ENCODE measurements around the gene PHF3.

PHF3 gene

DNA sequence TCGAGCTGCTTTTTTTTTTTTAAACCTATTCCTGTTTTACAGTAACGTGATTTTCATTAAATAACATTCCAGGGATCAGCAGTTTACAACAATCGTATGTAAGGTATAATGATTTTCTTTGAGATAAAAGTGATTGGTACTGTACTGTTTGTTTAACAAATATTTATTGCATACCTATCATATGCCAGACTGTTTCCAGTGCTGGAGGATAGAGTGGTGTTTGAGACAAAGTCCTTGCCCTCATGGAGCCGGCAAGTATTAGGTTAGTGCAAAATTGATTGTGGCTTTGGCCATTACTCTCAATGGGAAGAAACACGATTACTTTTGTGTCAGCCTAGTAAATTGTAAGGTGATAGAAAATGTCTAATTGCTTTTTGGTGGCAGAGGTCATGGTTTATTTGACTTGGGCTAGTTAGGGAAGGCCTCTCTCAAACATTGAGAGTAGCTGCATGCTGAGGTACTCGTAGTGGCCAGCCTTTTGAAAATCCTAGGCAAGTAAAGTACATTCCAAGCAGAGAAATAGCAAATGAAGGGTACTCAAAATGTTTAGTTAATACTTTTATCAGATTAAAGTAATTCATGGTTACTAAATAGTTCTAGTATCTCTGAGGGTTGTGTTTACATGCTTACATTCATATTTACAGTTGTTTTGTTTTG is 35.6 kb downstream of the PHF3 start:
- no peak for TF ChIP-seq EZH2phosphoT487 (IDR thresholded peaks at IDR 0.05; ENCODE audit: borderline replicate concordance)
- TF ChIP-seq, protein P1, sequence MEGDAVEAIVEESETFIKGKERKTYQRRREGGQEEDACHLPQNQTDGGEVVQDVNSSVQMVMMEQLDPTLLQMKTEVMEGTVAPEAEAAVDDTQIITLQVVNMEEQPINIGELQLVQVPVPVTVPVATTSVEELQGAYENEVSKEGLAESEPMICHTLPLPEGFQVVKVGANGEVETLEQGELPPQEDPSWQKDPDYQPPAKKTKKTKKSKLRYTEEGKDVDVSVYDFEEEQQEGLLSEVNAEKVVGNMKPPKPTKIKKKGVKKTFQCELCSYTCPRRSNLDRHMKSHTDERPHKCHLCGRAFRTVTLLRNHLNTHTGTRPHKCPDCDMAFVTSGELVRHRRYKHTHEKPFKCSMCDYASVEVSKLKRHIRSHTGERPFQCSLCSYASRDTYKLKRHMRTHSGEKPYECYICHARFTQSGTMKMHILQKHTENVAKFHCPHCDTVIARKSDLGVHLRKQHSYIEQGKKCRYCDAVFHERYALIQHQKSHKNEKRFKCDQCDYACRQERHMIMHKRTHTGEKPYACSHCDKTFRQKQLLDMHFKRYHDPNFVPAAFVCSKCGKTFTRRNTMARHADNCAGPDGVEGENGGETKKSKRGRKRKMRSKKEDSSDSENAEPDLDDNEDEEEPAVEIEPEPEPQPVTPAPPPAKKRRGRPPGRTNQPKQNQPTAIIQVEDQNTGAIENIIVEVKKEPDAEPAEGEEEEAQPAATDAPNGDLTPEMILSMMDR (conservative IDR thresholded peaks at IDR 0.05; ENCODE audit: low read length): no peak
- no peak overlapping the region for H3K4me3 ChIP-seq (ENCODE audit: low read length, poor library complexity, severe bottlenecking)
- no peaks in the 10 kb centered on the region for H3K9me3 ChIP-seq (ENCODE audit: insufficient read depth, low read depth, low read length)
- no peaks in the 10 kb centered on the region for H3K9me2 ChIP-seq (replicated peaks; ENCODE audit: low read depth, low read length)
- no peaks in the 10 kb centered on the region for H3F3A ChIP-seq (ENCODE audit: low read depth)
- H4K20me1 ChIP-seq (ENCODE audit: insufficient read depth, low read length, poor library complexity, severe bottlenecking): peaks cover 73% of the 10 kb centered on the region
- peaks cover 93% of the 10 kb centered on the region for H3K79me2 ChIP-seq (ENCODE audit: insufficient read depth, low read length)
- peaks cover 16% of the 10 kb centered on the region; the same call in 1 of the 2 replicates for H3K36me3 ChIP-seq (ENCODE audit: insufficient read depth, low read length)
- H3K27me3 ChIP-seq (ENCODE audit: insufficient read depth, low read length, poor library complexity, severe bottlenecking): no peaks in the 10 kb centered on the region
- no peak overlapping the region for H2AFZ ChIP-seq (ENCODE audit: low read length)
- no peak overlapping the region for H3K9ac ChIP-seq (ENCODE audit: low read depth, low read length, poor library complexity, severe bottlenecking)
- H3K4me1 ChIP-seq (ENCODE audit: insufficient read depth, low read length, poor library complexity, severe bottlenecking): no peaks in the 10 kb centered on the region
- H3K4me2 ChIP-seq (ENCODE audit: low read depth, low read length, poor library complexity, severe bottlenecking): no peak overlapping the region

DNA sequence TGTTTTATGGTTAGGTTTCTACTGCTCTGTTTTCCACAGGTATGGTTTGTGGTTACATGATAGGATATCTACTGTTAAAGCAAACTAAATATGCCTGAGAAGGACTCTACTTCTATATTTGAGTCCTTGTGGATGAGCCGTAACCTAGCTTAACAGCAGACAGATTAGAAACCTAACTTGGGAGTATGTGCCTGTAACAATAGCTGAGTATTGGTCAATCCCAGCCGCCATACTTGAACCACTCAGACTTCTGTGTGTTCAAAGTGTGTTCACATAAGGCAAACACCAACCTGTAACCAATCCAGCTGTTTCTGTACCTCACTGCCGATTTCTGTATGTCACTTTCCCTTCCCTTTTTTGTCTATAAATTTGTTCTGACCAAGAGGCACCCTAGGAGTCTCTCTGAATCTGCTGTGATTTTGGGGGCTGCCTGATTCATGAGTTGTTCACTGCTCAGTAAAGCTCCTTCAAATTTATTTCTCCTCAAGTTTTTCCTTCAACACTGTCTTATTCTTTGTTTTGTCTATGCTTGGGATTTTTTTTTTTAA is 37.1 kb downstream of the PHF3 start:
- Histone ChIP-seq H3K9me3 (ENCODE audit: insufficient read depth, low read depth, low read length) (no peaks in the 10 kb centered on the region), H3K36me3 (ENCODE audit: insufficient read depth, low read length) (peaks cover 16% of the 10 kb centered on the region; the same call in 1 of the 2 replicates), H3K4me2 (ENCODE audit: low read depth, low read length, poor library complexity, severe bottlenecking) (no peak overlapping the region), H4K20me1 (ENCODE audit: insufficient read depth, low read length, poor library complexity, severe bottlenecking) (peaks cover 81% of the 10 kb centered on the region), H3K9me2 (replicated peaks; ENCODE audit: low read depth, low read length) (no peaks in the 10 kb centered on the region), H3K27me3 (ENCODE audit: insufficient read depth, low read length, poor library complexity, severe bottlenecking) (no peaks in the 10 kb centered on the region), H3K79me2 (ENCODE audit: insufficient read depth, low read length) (peaks cover 95% of the 10 kb centered on the region), H3K4me1 (ENCODE audit: insufficient read depth, low read length, poor library complexity, severe bottlenecking) (no peaks in the 10 kb centered on the region), H3K4me3 (ENCODE audit: low read length, poor library complexity, severe bottlenecking) (no peak overlapping the region), H3F3A (ENCODE audit: low read depth) (no peaks in the 10 kb centered on the region), H2AFZ (ENCODE audit: low read length) (no peak overlapping the region), H3K9ac (ENCODE audit: low read depth, low read length, poor library complexity, severe bottlenecking) (no peak overlapping the region)
- TF ChIP-seq, protein P1 (conservative IDR thresholded peaks at IDR 0.05; ENCODE audit: low read length): no peak
- TF ChIP-seq EZH2phosphoT487 (IDR thresholded peaks at IDR 0.05; ENCODE audit: borderline replicate concordance): no peak

DNA sequence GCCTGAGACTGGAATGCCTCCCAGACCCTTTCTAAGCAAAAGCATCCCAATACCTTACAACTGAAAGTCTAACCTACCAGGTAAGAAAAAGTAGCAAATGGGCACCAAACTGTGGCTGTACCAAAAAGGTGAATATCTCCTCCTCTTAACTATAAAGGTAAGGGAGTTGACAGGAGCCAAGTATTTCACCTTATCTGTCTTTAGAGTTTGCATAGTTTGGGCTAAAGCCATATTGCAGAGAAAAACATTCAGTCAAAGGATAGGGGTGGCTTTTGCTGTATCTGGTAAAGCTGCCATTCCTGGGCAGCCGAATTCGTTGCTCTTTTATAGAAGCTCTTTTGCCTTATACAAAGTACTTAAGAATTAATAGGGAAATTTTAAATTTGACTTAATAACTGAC is 38.1 kb downstream of the PHF3 start:
- Histone ChIP-seq H3K9me3 (ENCODE audit: insufficient read depth, low read depth, low read length) (no peaks in the 10 kb centered on the region), H3K4me2 (ENCODE audit: low read depth, low read length, poor library complexity, severe bottlenecking) (no peak overlapping the region), H3K4me1 (ENCODE audit: insufficient read depth, low read length, poor library complexity, severe bottlenecking) (no peaks in the 10 kb centered on the region), H3K36me3 (ENCODE audit: insufficient read depth, low read length) (peaks cover 16% of the 10 kb centered on the region; the same call in 1 of the 2 replicates), H3K79me2 (ENCODE audit: insufficient read depth, low read length) (peaks cover 92% of the 10 kb centered on the region), H3K9ac (ENCODE audit: low read depth, low read length, poor library complexity, severe bottlenecking) (no peak overlapping the region), H3K4me3 (ENCODE audit: low read length, poor library complexity, severe bottlenecking) (no peak overlapping the region), H3F3A (ENCODE audit: low read depth) (no peaks in the 10 kb centered on the region), H4K20me1 (ENCODE audit: insufficient read depth, low read length, poor library complexity, severe bottlenecking) (peaks cover 74% of the 10 kb centered on the region), H3K27me3 (ENCODE audit: insufficient read depth, low read length, poor library complexity, severe bottlenecking) (no peaks in the 10 kb centered on the region), H3K9me2 (replicated peaks; ENCODE audit: low read depth, low read length) (no peaks in the 10 kb centered on the region), H2AFZ (ENCODE audit: low read length) (no peak overlapping the region)
- TF ChIP-seq, protein P1 (conservative IDR thresholded peaks at IDR 0.05; ENCODE audit: low read length): no peak
- no peak for TF ChIP-seq EZH2phosphoT487 (IDR thresholded peaks at IDR 0.05; ENCODE audit: borderline replicate concordance)

Measured in Loucy (cell line).